ENCODE data around the gene NEDD9.

The NEDD9 gene

DNA sequence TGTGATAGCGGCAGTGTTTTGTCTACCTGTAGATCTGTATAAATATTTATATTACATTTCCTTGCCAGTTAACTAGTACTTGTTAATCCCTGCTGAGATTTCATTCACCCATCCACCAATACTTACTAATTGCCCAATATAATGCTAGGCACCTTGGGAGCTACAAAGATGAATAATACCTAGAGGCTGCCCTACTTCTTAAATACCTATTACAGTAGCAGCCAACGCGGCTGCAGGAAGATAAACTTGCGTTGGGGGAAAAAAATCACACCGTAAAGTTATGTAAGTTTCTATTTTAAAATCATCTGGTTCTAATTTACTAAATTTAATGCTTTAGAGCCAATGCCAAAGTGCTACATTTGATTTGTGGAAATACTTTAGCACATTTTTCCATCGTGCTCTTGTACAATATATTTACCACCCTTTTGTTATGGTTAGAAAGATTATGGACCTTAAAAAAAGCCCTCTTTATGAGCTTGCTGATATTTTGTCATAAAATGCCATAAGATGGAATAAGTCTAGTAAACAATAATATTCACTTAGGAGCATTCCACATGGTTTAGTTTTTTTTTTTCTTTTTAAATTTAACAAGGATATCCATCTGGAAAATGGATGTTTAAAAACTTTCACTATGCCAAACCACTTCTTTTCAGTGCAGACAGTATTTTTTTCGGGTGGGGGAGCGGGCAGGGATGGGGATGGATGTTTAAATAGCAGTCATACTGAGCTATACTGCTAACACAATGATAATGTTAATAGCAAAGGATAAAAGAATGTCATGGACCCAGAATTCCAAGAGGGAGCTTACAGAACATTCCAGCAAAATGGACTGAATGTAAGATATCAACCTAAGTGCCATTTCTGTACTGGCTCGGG is 13.2 kb upstream of the NEDD9 start:
- Histone ChIP-seq H3K9me2 (replicated peaks; ENCODE audit: insufficient read depth, low read length) (no peaks in the 10 kb centered on the region), H2AFZ (ENCODE audit: low read length) (no peak overlapping the region), H3K27me3 (replicated peaks; ENCODE audit: insufficient read depth, low read length) (no peaks in the 10 kb centered on the region), H4K20me1 (ENCODE audit: insufficient read depth, low read length) (no peaks in the 10 kb centered on the region), H3K9me3 (replicated peaks; ENCODE audit: insufficient read depth, low read length) (no peaks in the 10 kb centered on the region), H3K79me2 (ENCODE audit: low read length) (no peaks in the 10 kb centered on the region), H3K4me2 (ENCODE audit: low read depth, low read length) (no peak overlapping the region), H3K4me3 (ENCODE audit: low read length) (no peak overlapping the region), H3F3A (ENCODE audit: insufficient read depth, low read length) (no peaks in the 10 kb centered on the region), H3K36me3 (replicated peaks; ENCODE audit: insufficient read depth, low read length) (no peaks in the 10 kb centered on the region), H3K4me1 (ENCODE audit: low read length) (no peaks in the 10 kb centered on the region), H3K27ac (ENCODE audit: low read length) (no peak overlapping the region), H3K9ac (ENCODE audit: low read length) (no peak overlapping the region)
- no peak for DNase-seq
- TF ChIP-seq EZH2phosphoT487 (IDR thresholded peaks at IDR 0.05; ENCODE audit: low read length), result no peak

DNA sequence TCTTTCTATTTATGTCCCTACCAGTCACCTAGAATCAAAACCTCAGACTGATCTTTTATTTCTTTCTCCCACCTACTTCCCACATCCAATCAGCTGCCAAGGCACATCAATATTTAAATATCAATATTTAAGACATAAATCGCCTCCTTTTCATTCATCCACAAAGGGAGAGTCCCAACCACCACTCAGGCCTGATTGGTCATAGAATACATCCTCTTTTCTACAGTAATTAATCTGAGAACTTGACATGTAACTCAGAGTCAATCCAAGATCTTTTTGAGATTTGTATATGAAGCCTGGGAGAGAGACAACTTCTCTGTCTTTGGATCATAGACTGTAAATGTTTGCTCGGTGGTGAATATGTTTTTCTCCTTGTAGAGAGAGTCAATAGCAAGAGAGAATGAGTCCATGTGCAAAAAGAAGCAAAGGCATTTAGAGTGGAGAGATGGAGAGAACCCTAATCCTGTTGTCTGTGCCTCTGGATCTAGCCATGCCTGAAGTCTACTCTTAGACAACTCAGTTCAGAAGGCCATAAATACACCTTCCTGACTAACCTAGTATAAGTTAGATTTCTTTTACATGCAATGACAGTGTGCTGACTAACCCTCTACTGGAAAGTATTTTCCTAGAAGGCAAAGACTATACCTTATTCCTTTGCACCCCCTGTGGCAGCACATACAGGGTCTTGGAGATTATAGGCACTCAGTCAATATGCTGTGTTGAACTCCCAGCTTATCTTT is 12.1 kb upstream of the NEDD9 start:
- DNase-seq, result no peak

GRCh38 chr6:11243861-11244260 is 11.4 kb upstream of the NEDD9 start:
- no peak overlapping the region for H3K9ac ChIP-seq (ENCODE audit: low read length)
- no peaks in the 10 kb centered on the region for H3K36me3 ChIP-seq (replicated peaks; ENCODE audit: insufficient read depth, low read length)
- DNase-seq, result no peak
- no peaks in the 10 kb centered on the region for H3K4me1 ChIP-seq (ENCODE audit: low read length)
- no peak overlapping the region for H2AFZ ChIP-seq (ENCODE audit: low read length)
- no peaks in the 10 kb centered on the region for H3K27me3 ChIP-seq (replicated peaks; ENCODE audit: insufficient read depth, low read length)
- no peaks in the 10 kb centered on the region for H3K79me2 ChIP-seq (ENCODE audit: low read length)
- no peaks in the 10 kb centered on the region for H3K9me3 ChIP-seq (replicated peaks; ENCODE audit: insufficient read depth, low read length)
- H3F3A ChIP-seq (ENCODE audit: insufficient read depth, low read length), result no peaks in the 10 kb centered on the region
- H3K4me2 ChIP-seq (ENCODE audit: low read depth, low read length), result no peak overlapping the region
- no peak overlapping the region for H3K4me3 ChIP-seq (ENCODE audit: low read length)
- no peaks in the 10 kb centered on the region for H4K20me1 ChIP-seq (ENCODE audit: insufficient read depth, low read length)
- no peaks in the 10 kb centered on the region for H3K9me2 ChIP-seq (replicated peaks; ENCODE audit: insufficient read depth, low read length)
- no peak overlapping the region for H3K27ac ChIP-seq (ENCODE audit: low read length)
- TF ChIP-seq, protein P1, sequence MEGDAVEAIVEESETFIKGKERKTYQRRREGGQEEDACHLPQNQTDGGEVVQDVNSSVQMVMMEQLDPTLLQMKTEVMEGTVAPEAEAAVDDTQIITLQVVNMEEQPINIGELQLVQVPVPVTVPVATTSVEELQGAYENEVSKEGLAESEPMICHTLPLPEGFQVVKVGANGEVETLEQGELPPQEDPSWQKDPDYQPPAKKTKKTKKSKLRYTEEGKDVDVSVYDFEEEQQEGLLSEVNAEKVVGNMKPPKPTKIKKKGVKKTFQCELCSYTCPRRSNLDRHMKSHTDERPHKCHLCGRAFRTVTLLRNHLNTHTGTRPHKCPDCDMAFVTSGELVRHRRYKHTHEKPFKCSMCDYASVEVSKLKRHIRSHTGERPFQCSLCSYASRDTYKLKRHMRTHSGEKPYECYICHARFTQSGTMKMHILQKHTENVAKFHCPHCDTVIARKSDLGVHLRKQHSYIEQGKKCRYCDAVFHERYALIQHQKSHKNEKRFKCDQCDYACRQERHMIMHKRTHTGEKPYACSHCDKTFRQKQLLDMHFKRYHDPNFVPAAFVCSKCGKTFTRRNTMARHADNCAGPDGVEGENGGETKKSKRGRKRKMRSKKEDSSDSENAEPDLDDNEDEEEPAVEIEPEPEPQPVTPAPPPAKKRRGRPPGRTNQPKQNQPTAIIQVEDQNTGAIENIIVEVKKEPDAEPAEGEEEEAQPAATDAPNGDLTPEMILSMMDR (IDR thresholded peaks at IDR 0.05; ENCODE audit: low read length), result no peak
- TF ChIP-seq EZH2phosphoT487 (IDR thresholded peaks at IDR 0.05; ENCODE audit: low read length), result no peak
- no peak for TF ChIP-seq EZH2 (optimal IDR thresholded peaks at IDR 0.05; ENCODE audit: low read depth, low read length)

More for the DNA sequence above, 12.1 kb upstream of the NEDD9 start:
- Histone ChIP-seq H3K4me2 (ENCODE audit: low read depth, low read length) (no peak overlapping the region), H4K20me1 (ENCODE audit: insufficient read depth, low read length) (no peaks in the 10 kb centered on the region), H3K4me3 (ENCODE audit: low read length) (no peak overlapping the region), H2AFZ (ENCODE audit: low read length) (no peak overlapping the region), H3F3A (ENCODE audit: insufficient read depth, low read length) (no peaks in the 10 kb centered on the region), H3K9me2 (replicated peaks; ENCODE audit: insufficient read depth, low read length) (no peaks in the 10 kb centered on the region), H3K36me3 (replicated peaks; ENCODE audit: insufficient read depth, low read length) (no peaks in the 10 kb centered on the region), H3K79me2 (ENCODE audit: low read length) (no peaks in the 10 kb centered on the region), H3K9ac (ENCODE audit: low read length) (no peak overlapping the region), H3K27ac (ENCODE audit: low read length) (no peak overlapping the region), H3K9me3 (replicated peaks; ENCODE audit: insufficient read depth, low read length) (no peaks in the 10 kb centered on the region), H3K27me3 (replicated peaks; ENCODE audit: insufficient read depth, low read length) (no peaks in the 10 kb centered on the region), H3K4me1 (ENCODE audit: low read length) (no peaks in the 10 kb centered on the region)
- TF ChIP-seq EZH2phosphoT487 (IDR thresholded peaks at IDR 0.05; ENCODE audit: low read length) (no peak), EZH2 (optimal IDR thresholded peaks at IDR 0.05; ENCODE audit: low read depth, low read length) (no peak)
- TF ChIP-seq, protein P1 (IDR thresholded peaks at IDR 0.05; ENCODE audit: low read length), result no peak

Data from MM.1S (cell line).